GM06990 (cell line): ENCODE measurements around the gene CTSH.
"Not testable (repeated sequence)": the region's sequence is repeated elsewhere in the genome, so short reads cannot be mapped to it uniquely, and the experiment has no call there.

Experiments used
- DNase-seq: peaks from one replicate; pipeline ENCODE4 v3.0.0-alpha.2; 2011; ENCODE audit not compliant: insufficient read length; ENCODE audit errors: extremely low read depth
- H3K27me3 ChIP-seq: replicated peaks from 2 replicates; pipeline ENCODE4 v1.6.0; 2011; ENCODE audit warnings: low read length; ENCODE audit not compliant: control insufficient read depth, insufficient read depth
- H3K36me3 ChIP-seq: 2 replicates; pipeline ENCODE4 v1.5.1; 2011; ENCODE audit warnings: low read length; ENCODE audit not compliant: control insufficient read depth, insufficient read depth
- H3K4me3 ChIP-seq: replicated peaks from 2 replicates; pipeline ENCODE4 v1.5.1; 2011; ENCODE audit warnings: low read depth, mild to moderate bottlenecking, control low read depth, low read length
- CTCF ChIP-seq: IDR thresholded peaks from 2 replicates; pipeline ENCODE4 v1.5.1; 2011; ENCODE audit warnings: low read length, control low read depth, mild to moderate bottlenecking, inconsistent platforms; ENCODE audit not compliant: insufficient read depth, poor library complexity, severe bottlenecking

Gene CTSH

GRCh38 chr15:78929536-78930264 is 15.1 kb downstream of the CTSH start:
- peaks cover 87% of the 10 kb centered on the region for H3K36me3 ChIP-seq
- DNase-seq = no peak
- H3K27me3 ChIP-seq = no peaks in the 10 kb centered on the region
- no peak overlapping the region for H3K4me3 ChIP-seq
- no peak for TF ChIP-seq CTCF

GRCh38 chr15:78928616-78929093 is 16.2 kb downstream of the CTSH start:
- no peak for DNase-seq
- no peak for TF ChIP-seq CTCF

GRCh38 chr15:78928176-78928575 is 16.7 kb downstream of the CTSH start:
- H3K36me3 ChIP-seq = peaks cover 80% of the 10 kb centered on the region
- H3K27me3 ChIP-seq = not testable (repeated sequence)

More at GRCh38 chr15:78928616-78929093, 16.2 kb downstream of the CTSH start:
- H3K4me3 ChIP-seq = no peak overlapping the region
- peaks cover 81% of the 10 kb centered on the region for H3K36me3 ChIP-seq
- no peaks in the 10 kb centered on the region for H3K27me3 ChIP-seq

GRCh38 chr15:78927077-78927790 is 17.6 kb downstream of the CTSH start:
- Histone ChIP-seq H3K4me3 (no peak overlapping the region), H3K36me3 (peaks cover 78% of the 10 kb centered on the region), H3K27me3 (no peaks in the 10 kb centered on the region)
- no peak for TF ChIP-seq CTCF
- no peak for DNase-seq

More at GRCh38 chr15:78928176-78928575, 16.7 kb downstream of the CTSH start:
- not testable (repeated sequence) for H3K4me3 ChIP-seq, DNase-seq

GRCh38 chr15:78925956-78926743 is 18.7 kb downstream of the CTSH start:
- Histone ChIP-seq H3K4me3 (no peak overlapping the region), H3K36me3 (peaks cover 76% of the 10 kb centered on the region), H3K27me3 (no peaks in the 10 kb centered on the region)
- no peak for DNase-seq
- no peak for TF ChIP-seq CTCF
